ENCODE measurements around the gene ACOT7. TPM values are rescaled to one million over a fixed set of nuclear protein-coding genes. Genes with fewer than 3 reads are reported as not detected.

Gene ACOT7
- total RNA-seq, 1 donor from 2014 or later: 80.3 TPM

- H3K4me3 ChIP-seq (ENCODE audit: low read depth, low read length): no peak overlapping the region
- no peak for DNase-seq (ENCODE audit: low read depth)
- TF ChIP-seq, protein P1, sequence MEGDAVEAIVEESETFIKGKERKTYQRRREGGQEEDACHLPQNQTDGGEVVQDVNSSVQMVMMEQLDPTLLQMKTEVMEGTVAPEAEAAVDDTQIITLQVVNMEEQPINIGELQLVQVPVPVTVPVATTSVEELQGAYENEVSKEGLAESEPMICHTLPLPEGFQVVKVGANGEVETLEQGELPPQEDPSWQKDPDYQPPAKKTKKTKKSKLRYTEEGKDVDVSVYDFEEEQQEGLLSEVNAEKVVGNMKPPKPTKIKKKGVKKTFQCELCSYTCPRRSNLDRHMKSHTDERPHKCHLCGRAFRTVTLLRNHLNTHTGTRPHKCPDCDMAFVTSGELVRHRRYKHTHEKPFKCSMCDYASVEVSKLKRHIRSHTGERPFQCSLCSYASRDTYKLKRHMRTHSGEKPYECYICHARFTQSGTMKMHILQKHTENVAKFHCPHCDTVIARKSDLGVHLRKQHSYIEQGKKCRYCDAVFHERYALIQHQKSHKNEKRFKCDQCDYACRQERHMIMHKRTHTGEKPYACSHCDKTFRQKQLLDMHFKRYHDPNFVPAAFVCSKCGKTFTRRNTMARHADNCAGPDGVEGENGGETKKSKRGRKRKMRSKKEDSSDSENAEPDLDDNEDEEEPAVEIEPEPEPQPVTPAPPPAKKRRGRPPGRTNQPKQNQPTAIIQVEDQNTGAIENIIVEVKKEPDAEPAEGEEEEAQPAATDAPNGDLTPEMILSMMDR (conservative IDR thresholded peaks at IDR 0.05; ENCODE audit: low read depth, low read length): no peak
These were observed 140.2 kb downstream of the ACOT7 start for GRCh38 chr1:6253380-6253779.

GRCh38 chr1:6252374-6252710 is 141.2 kb downstream of the ACOT7 start:
- TF ChIP-seq, protein P1 (conservative IDR thresholded peaks at IDR 0.05; ENCODE audit: low read depth, low read length): no peak

GRCh38 chr1:6251681-6252373 is 141.7 kb downstream of the ACOT7 start:
- TF ChIP-seq, protein P1 (conservative IDR thresholded peaks at IDR 0.05; ENCODE audit: low read depth, low read length): no peak
- H3K4me3 ChIP-seq (ENCODE audit: low read depth, low read length): no peak overlapping the region
- DNase-seq (ENCODE audit: low read depth): no peak

More at GRCh38 chr1:6252374-6252710, 141.2 kb downstream of the ACOT7 start:
- no peak for DNase-seq (ENCODE audit: low read depth)
- H3K4me3 ChIP-seq (ENCODE audit: low read depth, low read length): no peak overlapping the region

DNA sequence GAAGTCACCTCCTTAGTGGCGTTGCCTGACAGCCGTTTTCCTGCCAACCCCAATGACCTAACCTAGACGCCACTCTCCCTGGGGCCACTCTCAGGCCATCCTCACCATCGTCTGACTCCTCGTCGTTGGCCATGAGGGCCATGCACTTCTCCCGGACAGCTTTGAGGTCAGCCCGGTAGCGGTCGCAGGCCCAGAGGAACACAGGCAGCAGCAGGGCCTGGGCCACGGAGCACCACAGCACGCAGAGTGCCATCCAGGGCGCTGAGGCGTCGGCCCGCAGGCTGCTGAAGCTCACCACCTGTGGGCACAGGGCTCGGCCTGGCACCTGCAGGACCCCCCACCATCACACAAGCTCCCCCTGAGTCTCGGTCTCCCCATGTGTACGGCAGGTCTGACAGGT is 142.3 kb downstream of the ACOT7 start:
- no peak overlapping the region for H3K4me3 ChIP-seq (ENCODE audit: low read depth, low read length)
- TF ChIP-seq, protein P1 (conservative IDR thresholded peaks at IDR 0.05; ENCODE audit: low read depth, low read length): no peak
- no peak for DNase-seq (ENCODE audit: low read depth)

- TF ChIP-seq, protein P1 (conservative IDR thresholded peaks at IDR 0.05; ENCODE audit: low read depth, low read length): no peak
- H3K4me3 ChIP-seq (ENCODE audit: low read depth, low read length): no peak overlapping the region
These were observed 143.6 kb downstream of the ACOT7 start for GRCh38 chr1:6249739-6250689.

GRCh38 chr1:6248932-6249738 is 144.4 kb downstream of the ACOT7 start:
- no peak overlapping the region for H3K4me3 ChIP-seq (ENCODE audit: low read depth, low read length)
- no peak for DNase-seq (ENCODE audit: low read depth)
- TF ChIP-seq, protein P1 (conservative IDR thresholded peaks at IDR 0.05; ENCODE audit: low read depth, low read length): no peak

More at GRCh38 chr1:6249739-6250689, 143.6 kb downstream of the ACOT7 start:
- DNase-seq (ENCODE audit: low read depth): no peak

Data from epithelial cell of proximal tubule (primary cell).